HepG2 (cell line): ENCODE data around the gene MAP1LC3B. TPM values are rescaled to one million over a fixed set of nuclear protein-coding genes. Genes with fewer than 3 reads are reported as not detected.
A peak's percentile ranks its signal among the peaks of the same experiment; 100 is the strongest.

Experiments
- ATAC-seq: fragments of 200-7000 bp; cut with Tn5 transposase; 3 replicates; pipeline ENCODE4 v1.9.1; 2020; ENCODE audit warnings: mild to moderate bottlenecking, moderate library complexity
- BruUV-seq: library from RNA; stranded (reverse); fragments of 400-500 nt; replicated peaks from 2 replicates; lab custom pipeline; 2021; lab: Mats Ljungman, UMichigan
- CTCF ChIA-PET: fragments of 300-600 bp; formaldehyde crosslinking; extraction: SDS; loops from one replicate; lab custom pipeline; 2021; ENCODE audit warnings: low total read pairs, inconsistent platforms, low intra/inter-chr PET ratio; lab: Yijun Ruan, JAX
- POLR2A ChIA-PET: fragments of 350-600 bp; sonication (Branson Sonifier 250); formaldehyde crosslinking; loops from one replicate; lab custom pipeline; 2020; ENCODE audit warnings: antibody characterized with exemption, inconsistent platforms; lab: Yijun Ruan, JAX
- DNase-seq: peaks from one replicate; pipeline ENCODE4 v3.0.0-alpha.2; 2015; ENCODE audit warnings: low spot score
- FAIRE-seq: peaks from 3 replicates; lab custom pipeline; 2011; peaks lifted over from hg19 to GRCh38; lab: Jason Lieb, UNC
- H2AFZ ChIP-seq: one replicate; pipeline ENCODE4 v1.6.1; 2011; ENCODE audit warnings: low read length, inconsistent platforms
- H3K27ac ChIP-seq: fragments of 300-600 bp; 3 replicates; pipeline ENCODE4 v1.8.0; 2011; ENCODE audit warnings: mixed run types, mild to moderate bottlenecking, mixed read lengths, low read length, inconsistent platforms; ENCODE audit not compliant: insufficient read depth; ENCODE audit errors: extremely low read length
- H3K27me3 ChIP-seq, 2 experiments: fragments of 200-600 bp in 1 of 2; 2 replicates in 1 of 2; 3 replicates in 1 of 2; pipeline versions ENCODE4 v1.6.0 to v1.8.0; 2011; ENCODE audit warnings: low read length in 2 of 2, mild to moderate bottlenecking in 2 of 2, moderate library complexity in 2 of 2, inconsistent platforms in 1 of 2; ENCODE audit not compliant: insufficient read depth in 2 of 2, control insufficient read depth in 1 of 2
- H3K36me3 ChIP-seq, 2 experiments: fragments of 200-600 bp in 1 of 2; replicated peaks in 1 of 2; 2 replicates in 1 of 2; 3 replicates in 1 of 2; pipeline versions ENCODE4 v1.5.1 to v1.8.0; 2011; ENCODE audit warnings: low read length in 2 of 2, inconsistent platforms in 1 of 2; ENCODE audit not compliant: insufficient read depth in 2 of 2, control insufficient read depth in 1 of 2
- H3K4me1 ChIP-seq: 2 replicates; pipeline ENCODE4 v1.5.1; 2012; ENCODE audit warnings: low read length, inconsistent platforms; ENCODE audit not compliant: insufficient read depth
- H3K4me2 ChIP-seq: 2 replicates; pipeline ENCODE4 v1.6.0; 2011; ENCODE audit warnings: low read depth, low read length, inconsistent platforms
- H3K4me3 ChIP-seq, 3 experiments: fragments of 200-600 bp in 1 of 3; sonication (generic), shearing (Covaris generic) in 1 of 3; replicated peaks in 1 of 3; 2 replicates each; pipeline ENCODE4 v1.5.1; 2011 to 2016; ENCODE audit warnings: low read length in 3 of 3, inconsistent platforms in 2 of 3, low read depth in 2 of 3, mild to moderate bottlenecking in 2 of 3, control low read depth in 1 of 3, mixed read lengths in 1 of 3; ENCODE audit not compliant: insufficient read depth in 1 of 3
- H3K79me2 ChIP-seq: one replicate; pipeline ENCODE4 v1.6.1; 2011; ENCODE audit warnings: low read length, inconsistent platforms; ENCODE audit not compliant: insufficient read depth
- H3K9ac ChIP-seq: 2 replicates; pipeline ENCODE4 v1.6.0; 2011; ENCODE audit warnings: mild to moderate bottlenecking, low read depth, low read length, inconsistent platforms; ENCODE audit not compliant: insufficient read depth
- H3K9me3 ChIP-seq: 2 replicates; pipeline ENCODE4 v1.5.1; 2012; ENCODE audit warnings: mild to moderate bottlenecking, low read length
- H4K20me1 ChIP-seq: 2 replicates; pipeline ENCODE4 v1.6.0; 2011; ENCODE audit warnings: inconsistent platforms, mild to moderate bottlenecking, low read length, moderate library complexity; ENCODE audit not compliant: insufficient read depth
- EHMT2 ChIP-seq: fragments of 200-600 bp; sonication (generic); IDR thresholded peaks from 2 replicates; pipeline ENCODE4 v1.7.0; 2017; ENCODE audit warnings: antibody characterized with exemption, low read depth, low read length, borderline replicate concordance
- ESRRA ChIP-seq: sonication (generic); formaldehyde crosslinking; IDR thresholded peaks from 2 replicates; pipeline ENCODE4 v1.5.1; 2020; ENCODE audit warnings: mild to moderate bottlenecking, low read depth, missing genetic modification reagents
- SETDB1 ChIP-seq: sonication (generic); formaldehyde crosslinking; IDR thresholded peaks from 2 replicates; pipeline ENCODE4 v1.5.1; 2020; ENCODE audit warnings: missing genetic modification reagents, mild to moderate bottlenecking, borderline replicate concordance
- TAF1 ChIP-seq: sonication (generic); formaldehyde crosslinking; IDR thresholded peaks from 2 replicates; pipeline ENCODE4 v1.4.0; 2020; ENCODE audit warnings: missing genetic modification reagents
- ZNF205 ChIP-seq: IDR thresholded peaks from 2 replicates; pipeline ENCODE4 v1.6.1; 2018; ENCODE audit warnings: missing biosample characterization, missing genetic modification reagents
- ZNF550 ChIP-seq: sonication (generic); formaldehyde crosslinking; IDR thresholded peaks from 2 replicates; pipeline ENCODE4 v1.4.0; 2020; ENCODE audit warnings: mild to moderate bottlenecking, missing genetic modification reagents, borderline replicate concordance
- ZNF569 ChIP-seq: sonication (generic); formaldehyde crosslinking; IDR thresholded peaks from 2 replicates; pipeline ENCODE4 v1.5.0; 2020; ENCODE audit warnings: mild to moderate bottlenecking, missing genetic modification reagents, moderate library complexity, borderline replicate concordance
- ZSCAN22 ChIP-seq: sonication (generic); formaldehyde crosslinking; IDR thresholded peaks from 2 replicates; pipeline ENCODE4 v1.4.0; 2020; ENCODE audit warnings: mild to moderate bottlenecking, missing genetic modification reagents
- WGBS: methylation state at CpG from one replicate; pipeline ENCODE4 v1.1.6; 2017; ENCODE audit warnings: low lambda C conversion rate; 5-methylcytosine and 5-hydroxymethylcytosine counted together
- in situ Hi-C: cut with HindIII; loops from 2 replicates; pipeline ENCODE4 v1.10.0; 2017; ENCODE audit warnings: low pct_unique_long_range_greater_than_20kb; ENCODE audit not compliant: extremely low pct_ligation_motif_present
- intact Hi-C: fragments of 100-400 bp; cut with micrococcal nuclease; formaldehyde crosslinking; loops from one replicate; pipeline ENCODE4 v1.10.0; 2022; ENCODE audit not compliant: unreplicated experiment
- polyA plus RNA-seq, 8 experiments: library from polyadenylated mRNA; depleted of rRNA in 3 of 8; stranded (reverse) in 7 of 8; unstranded in 1 of 8; fragments of >200 nt; fragmentation: Illumina TruSeq in 4 of 8; extraction: Trizol in 4 of 8; gene quantifications; 2 replicates each; pipeline versions ENCODE4 v1.2.1 to v1.2.3, GENCODE V29; 2011 to 2016; ENCODE audit warnings: low read depth in 4 of 8, missing spikeins in 1 of 8, mixed read lengths in 1 of 8; ENCODE audit not compliant: insufficient read depth in 1 of 8
- total RNA-seq, 5 experiments: library from RNA; depleted of rRNA; stranded (reverse); fragments of >200 nt; fragmentation: Illumina TruSeq; extraction: Trizol; gene quantifications; 2 replicates each; pipeline ENCODE4 v1.2.3, GENCODE V29; 2016; ENCODE audit warnings: low read depth in 1 of 5
- TF ChIP-seq, protein P1 (sequence below): sonication (generic); formaldehyde crosslinking; IDR thresholded peaks from 2 replicates; pipeline ENCODE4 v1.5.0; 2020; ENCODE audit warnings: missing genetic modification reagents
- TF ChIP-seq, protein P2 (sequence below): sonication (generic); formaldehyde crosslinking; IDR thresholded peaks from 2 replicates; pipeline ENCODE4 v1.8.0; 2022; ENCODE audit warnings: missing genetic modification reagents, mild to moderate bottlenecking, borderline replicate concordance
- TF ChIP-seq, protein P3 (sequence below): sonication (generic); formaldehyde crosslinking; IDR thresholded peaks from 2 replicates; pipeline ENCODE4 v1.9.0; 2022; ENCODE audit warnings: low read depth, missing genetic modification reagents
- TF ChIP-seq, protein P4 (sequence below): sonication (generic); formaldehyde crosslinking; IDR thresholded peaks from 2 replicates; pipeline ENCODE4 v1.5.0; 2020; ENCODE audit warnings: missing genetic modification reagents
- TF ChIP-seq, protein P5 (sequence below): sonication (generic); formaldehyde crosslinking; IDR thresholded peaks from 2 replicates; pipeline ENCODE4 v1.4.0; 2020; ENCODE audit warnings: mild to moderate bottlenecking, missing genetic modification reagents

MAP1LC3B gene
- total and polyA plus RNA-seq, 2 of the 13 experiments (the other 11 are each of a cell fraction or from before 2014, with no cell fraction given): 15.7 to 37.4 TPM

DNA sequence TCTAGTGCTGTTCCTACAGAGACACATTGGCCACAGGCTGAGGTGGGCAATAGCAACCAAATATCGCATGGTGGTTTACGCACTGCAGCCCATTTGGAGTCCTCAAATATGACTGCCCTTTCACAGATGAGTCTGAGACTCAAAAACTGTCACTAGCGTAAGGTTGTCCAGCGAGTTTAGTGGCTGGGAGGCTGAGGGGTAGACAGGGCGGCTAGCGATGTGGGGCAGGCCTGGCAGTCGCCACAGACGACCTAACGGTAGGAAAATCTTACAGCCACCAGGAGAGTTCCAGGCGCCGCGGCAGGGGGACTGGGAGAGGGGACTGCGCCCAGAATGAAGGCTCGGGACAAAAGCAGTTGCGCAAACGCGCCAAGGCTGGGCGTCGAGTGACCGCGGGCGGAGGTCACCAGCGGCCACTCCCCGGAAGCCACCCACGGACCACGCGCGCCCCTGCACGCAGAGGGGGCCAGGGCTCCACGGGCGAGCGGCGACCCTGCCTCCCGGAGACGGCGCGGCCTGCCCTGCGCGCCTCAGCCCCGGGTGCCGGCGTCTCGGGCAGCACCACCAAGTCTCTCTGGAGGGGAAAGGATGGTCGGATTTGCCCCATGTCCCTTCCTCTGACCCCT lies 699 bp upstream of the MAP1LC3B start:
- H3K79me2 ChIP-seq: peaks cover 41% of the 10 kb centered on the region
- in situ Hi-C loops: loop anchor here (25.0 kb wide), 1 partner anchor 471 kb away; the partner anchor contains the start of gene SLC7A5
- H3K4me2 ChIP-seq: peak overlapping the region; percentile 85
- H3K4me1 ChIP-seq: peaks cover 70% of the 10 kb centered on the region
- ATAC-seq (peak; percentile 53), DNase-seq (peak; percentile 76), FAIRE-seq (no peak)
- TSS peak; percentile 88 for BruUV-seq
- POLR2A ChIA-PET: interaction anchor here (1.6 kb wide), 2 partner anchors 9 to 67 kb away, joined by 5 to 8 read pairs; no protein-coding TSS in a partner anchor
- peak overlapping the region; percentile 47 to 86 (median 70) for H3K4me3 ChIP-seq
- peak overlapping the region; percentile 98 for H3K9ac ChIP-seq
- peak overlapping the region; percentile 94 for H3K27ac ChIP-seq
- peaks cover 0 to 10% of the 10 kb centered on the region in 2 experiments; a peak in 2 of 5 replicates for H3K36me3 ChIP-seq
- H3K9me3 ChIP-seq: no peaks in the 10 kb centered on the region
- H2AFZ ChIP-seq: no peak overlapping the region
- intact Hi-C loops: no loop called here
- WGBS: 20% methylated on average over 8 of the region's 44 CpGs
- CTCF ChIA-PET: no interaction called here
- no peaks in the 10 kb centered on the region; a peak in 1 of 5 replicates for H3K27me3 ChIP-seq
- peaks cover 31% of the 10 kb centered on the region for H4K20me1 ChIP-seq
- TF ChIP-seq ZNF550 (no peak), SETDB1 (CRISPR knock-in tag) (no peak), ZNF205 (CRISPR knock-in tag) (0 out of 2 replicates have a peak, but pooled peaks have one; percentile 9), TAF1 (CRISPR knock-in tag) (no peak), ESRRA (peak; percentile 85; the same call in 1 of the 2 replicates), ZNF569 (CRISPR knock-in tag) (no peak), ZSCAN22 (no peak), EHMT2 (no peak)
- TF ChIP-seq, protein P1, sequence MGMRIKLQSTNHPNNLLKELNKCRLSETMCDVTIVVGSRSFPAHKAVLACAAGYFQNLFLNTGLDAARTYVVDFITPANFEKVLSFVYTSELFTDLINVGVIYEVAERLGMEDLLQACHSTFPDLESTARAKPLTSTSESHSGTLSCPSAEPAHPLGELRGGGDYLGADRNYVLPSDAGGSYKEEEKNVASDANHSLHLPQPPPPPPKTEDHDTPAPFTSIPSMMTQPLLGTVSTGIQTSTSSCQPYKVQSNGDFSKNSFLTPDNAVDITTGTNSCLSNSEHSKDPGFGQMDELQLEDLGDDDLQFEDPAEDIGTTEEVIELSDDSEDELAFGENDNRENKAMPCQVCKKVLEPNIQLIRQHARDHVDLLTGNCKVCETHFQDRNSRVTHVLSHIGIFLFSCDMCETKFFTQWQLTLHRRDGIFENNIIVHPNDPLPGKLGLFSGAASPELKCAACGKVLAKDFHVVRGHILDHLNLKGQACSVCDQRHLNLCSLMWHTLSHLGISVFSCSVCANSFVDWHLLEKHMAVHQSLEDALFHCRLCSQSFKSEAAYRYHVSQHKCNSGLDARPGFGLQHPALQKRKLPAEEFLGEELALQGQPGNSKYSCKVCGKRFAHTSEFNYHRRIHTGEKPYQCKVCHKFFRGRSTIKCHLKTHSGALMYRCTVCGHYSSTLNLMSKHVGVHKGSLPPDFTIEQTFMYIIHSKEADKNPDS (CRISPR knock-in tag): no peak
- TF ChIP-seq, protein P2, sequence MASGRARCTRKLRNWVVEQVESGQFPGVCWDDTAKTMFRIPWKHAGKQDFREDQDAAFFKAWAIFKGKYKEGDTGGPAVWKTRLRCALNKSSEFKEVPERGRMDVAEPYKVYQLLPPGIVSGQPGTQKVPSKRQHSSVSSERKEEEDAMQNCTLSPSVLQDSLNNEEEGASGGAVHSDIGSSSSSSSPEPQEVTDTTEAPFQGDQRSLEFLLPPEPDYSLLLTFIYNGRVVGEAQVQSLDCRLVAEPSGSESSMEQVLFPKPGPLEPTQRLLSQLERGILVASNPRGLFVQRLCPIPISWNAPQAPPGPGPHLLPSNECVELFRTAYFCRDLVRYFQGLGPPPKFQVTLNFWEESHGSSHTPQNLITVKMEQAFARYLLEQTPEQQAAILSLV (CRISPR knock-in tag): no peak
- TF ChIP-seq, protein P3, sequence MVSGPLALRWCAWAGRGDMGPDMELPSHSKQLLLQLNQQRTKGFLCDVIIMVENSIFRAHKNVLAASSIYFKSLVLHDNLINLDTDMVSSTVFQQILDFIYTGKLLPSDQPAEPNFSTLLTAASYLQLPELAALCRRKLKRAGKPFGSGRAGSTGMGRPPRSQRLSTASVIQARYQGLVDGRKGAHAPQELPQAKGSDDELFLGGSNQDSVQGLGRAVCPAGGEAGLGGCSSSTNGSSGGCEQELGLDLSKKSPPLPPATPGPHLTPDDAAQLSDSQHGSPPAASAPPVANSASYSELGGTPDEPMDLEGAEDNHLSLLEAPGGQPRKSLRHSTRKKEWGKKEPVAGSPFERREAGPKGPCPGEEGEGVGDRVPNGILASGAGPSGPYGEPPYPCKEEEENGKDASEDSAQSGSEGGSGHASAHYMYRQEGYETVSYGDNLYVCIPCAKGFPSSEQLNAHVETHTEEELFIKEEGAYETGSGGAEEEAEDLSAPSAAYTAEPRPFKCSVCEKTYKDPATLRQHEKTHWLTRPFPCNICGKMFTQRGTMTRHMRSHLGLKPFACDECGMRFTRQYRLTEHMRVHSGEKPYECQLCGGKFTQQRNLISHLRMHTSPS (CRISPR knock-in tag): peak; percentile 29; the same call in 1 of the 2 replicates
- TF ChIP-seq, protein P4, sequence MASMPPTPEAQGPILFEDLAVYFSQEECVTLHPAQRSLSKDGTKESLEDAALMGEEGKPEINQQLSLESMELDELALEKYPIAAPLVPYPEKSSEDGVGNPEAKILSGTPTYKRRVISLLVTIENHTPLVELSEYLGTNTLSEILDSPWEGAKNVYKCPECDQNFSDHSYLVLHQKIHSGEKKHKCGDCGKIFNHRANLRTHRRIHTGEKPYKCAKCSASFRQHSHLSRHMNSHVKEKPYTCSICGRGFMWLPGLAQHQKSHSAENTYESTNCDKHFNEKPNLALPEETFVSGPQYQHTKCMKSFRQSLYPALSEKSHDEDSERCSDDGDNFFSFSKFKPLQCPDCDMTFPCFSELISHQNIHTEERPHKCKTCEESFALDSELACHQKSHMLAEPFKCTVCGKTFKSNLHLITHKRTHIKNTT (CRISPR knock-in tag): no peak
- TF ChIP-seq, protein P5, sequence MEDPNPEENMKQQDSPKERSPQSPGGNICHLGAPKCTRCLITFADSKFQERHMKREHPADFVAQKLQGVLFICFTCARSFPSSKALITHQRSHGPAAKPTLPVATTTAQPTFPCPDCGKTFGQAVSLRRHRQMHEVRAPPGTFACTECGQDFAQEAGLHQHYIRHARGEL (CRISPR knock-in tag): no peak
